Rectal smooth muscle tissue (tissue), 1 donor: ENCODE data around the gene CORO2A.

Experiments used
- H3K27ac ChIP-seq: one replicate; pipeline ENCODE4 v1.7.0; 2013; ENCODE audit warnings: low read depth, low read length, inconsistent platforms
- H3K27me3 ChIP-seq: one replicate; pipeline ENCODE4 v1.7.0; 2013; ENCODE audit warnings: low read length; ENCODE audit not compliant: control insufficient read depth, insufficient read depth
- H3K36me3 ChIP-seq: one replicate; pipeline ENCODE4 v1.7.0; 2013; ENCODE audit warnings: low read length; ENCODE audit not compliant: control insufficient read depth, insufficient read depth
- H3K4me1 ChIP-seq: one replicate; pipeline ENCODE4 v1.7.0; 2013; ENCODE audit warnings: low read length; ENCODE audit not compliant: control insufficient read depth, insufficient read depth
- H3K4me3 ChIP-seq: one replicate; pipeline ENCODE4 v1.7.0; 2013; ENCODE audit warnings: low read length
- H3K9ac ChIP-seq: one replicate; pipeline ENCODE4 v1.7.0; 2013; ENCODE audit warnings: low read length

CORO2A gene

GRCh38 chr9:98152526-98152925, 39.9 kb downstream of the CORO2A start:
- H3K27ac ChIP-seq: no peak overlapping the region
- H3K36me3 ChIP-seq: no peaks in the 10 kb centered on the region
- no peak overlapping the region for H3K4me3 ChIP-seq
- H3K4me1 ChIP-seq: no peaks in the 10 kb centered on the region
- no peak overlapping the region for H3K9ac ChIP-seq
- H3K27me3 ChIP-seq: no peaks in the 10 kb centered on the region

GRCh38 chr9:98150721-98151120, 41.7 kb downstream of the CORO2A start:
- Histone ChIP-seq H3K36me3 (no peaks in the 10 kb centered on the region), H3K4me1 (no peaks in the 10 kb centered on the region), H3K9ac (no peak overlapping the region), H3K27ac (no peak overlapping the region), H3K27me3 (no peaks in the 10 kb centered on the region), H3K4me3 (no peak overlapping the region)

GRCh38 chr9:98150164-98150563, 42.3 kb downstream of the CORO2A start:
- Histone ChIP-seq H3K9ac (no peak overlapping the region), H3K27ac (no peak overlapping the region)

GRCh38 chr9:98149422-98149821, 43.0 kb downstream of the CORO2A start:
- H3K4me1 ChIP-seq: no peaks in the 10 kb centered on the region
- no peaks in the 10 kb centered on the region for H3K36me3 ChIP-seq
- H3K27me3 ChIP-seq: no peaks in the 10 kb centered on the region
- H3K4me3 ChIP-seq: no peak overlapping the region
- H3K27ac ChIP-seq: no peak overlapping the region
- no peak overlapping the region for H3K9ac ChIP-seq

More at GRCh38 chr9:98150164-98150563, 42.3 kb downstream of the CORO2A start:
- Histone ChIP-seq H3K4me3 (no peak overlapping the region), H3K36me3 (no peaks in the 10 kb centered on the region), H3K27me3 (no peaks in the 10 kb centered on the region), H3K4me1 (no peaks in the 10 kb centered on the region)

- no peaks in the 10 kb centered on the region for H3K4me1 ChIP-seq
- H3K9ac ChIP-seq: no peak overlapping the region
- H3K4me3 ChIP-seq: no peak overlapping the region
- H3K27ac ChIP-seq: no peak overlapping the region
- no peaks in the 10 kb centered on the region for H3K27me3 ChIP-seq
- no peaks in the 10 kb centered on the region for H3K36me3 ChIP-seq
Observed at GRCh38 chr9:98148486-98148885, 44.0 kb downstream of the CORO2A start.

- H3K36me3 ChIP-seq: no peaks in the 10 kb centered on the region
Observed at GRCh38 chr9:98147582-98147981, 44.9 kb downstream of the CORO2A start.

GRCh38 chr9:98146101-98146991, 46.1 kb downstream of the CORO2A start:
- H3K27me3 ChIP-seq: no peaks in the 10 kb centered on the region
- H3K27ac ChIP-seq: no peak overlapping the region
- no peaks in the 10 kb centered on the region for H3K36me3 ChIP-seq
- no peak overlapping the region for H3K9ac ChIP-seq
- no peaks in the 10 kb centered on the region for H3K4me1 ChIP-seq
- no peak overlapping the region for H3K4me3 ChIP-seq

More at GRCh38 chr9:98147582-98147981, 44.9 kb downstream of the CORO2A start:
- no peak overlapping the region for H3K4me3 ChIP-seq
- H3K4me1 ChIP-seq: no peaks in the 10 kb centered on the region
- no peaks in the 10 kb centered on the region for H3K27me3 ChIP-seq
- H3K9ac ChIP-seq: no peak overlapping the region
- no peak overlapping the region for H3K27ac ChIP-seq

- H3K4me3 ChIP-seq: no peak overlapping the region
- no peaks in the 10 kb centered on the region for H3K4me1 ChIP-seq
- no peaks in the 10 kb centered on the region for H3K27me3 ChIP-seq
- no peaks in the 10 kb centered on the region for H3K36me3 ChIP-seq
- H3K9ac ChIP-seq: no peak overlapping the region
- no peak overlapping the region for H3K27ac ChIP-seq
Observed at GRCh38 chr9:98144631-98145030, 47.8 kb downstream of the CORO2A start.

- H3K27ac ChIP-seq: no peak overlapping the region
- H3K9ac ChIP-seq: no peak overlapping the region
- no peaks in the 10 kb centered on the region for H3K4me1 ChIP-seq
- no peak overlapping the region for H3K4me3 ChIP-seq
- no peaks in the 10 kb centered on the region for H3K36me3 ChIP-seq
- no peaks in the 10 kb centered on the region for H3K27me3 ChIP-seq
Observed at GRCh38 chr9:98144076-98144475, 48.4 kb downstream of the CORO2A start.

GRCh38 chr9:98142925-98143481, 49.4 kb downstream of the CORO2A start:
- Histone ChIP-seq H3K9ac (no peak overlapping the region), H3K4me3 (no peak overlapping the region), H3K27me3 (no peaks in the 10 kb centered on the region), H3K36me3 (no peaks in the 10 kb centered on the region), H3K4me1 (no peaks in the 10 kb centered on the region), H3K27ac (no peak overlapping the region)

- Histone ChIP-seq H3K36me3 (no peaks in the 10 kb centered on the region), H3K9ac (no peak overlapping the region), H3K27ac (no peak overlapping the region), H3K4me3 (no peak overlapping the region), H3K4me1 (no peaks in the 10 kb centered on the region), H3K27me3 (no peaks in the 10 kb centered on the region)
Observed at GRCh38 chr9:98142182-98142907, 50.1 kb downstream of the CORO2A start.

- H3K4me1 ChIP-seq: no peaks in the 10 kb centered on the region
- H3K36me3 ChIP-seq: no peaks in the 10 kb centered on the region
- no peaks in the 10 kb centered on the region for H3K27me3 ChIP-seq
Observed at GRCh38 chr9:98140503-98140902, 51.9 kb downstream of the CORO2A start.

More at GRCh38 chr9:98140503-98140902, 51.9 kb downstream of the CORO2A start:
- Histone ChIP-seq H3K4me3 (no peak overlapping the region), H3K9ac (no peak overlapping the region), H3K27ac (no peak overlapping the region)
